Colon (tissue), 2 donors: ENCODE measurements around the gene DCAF4.

Source experiments
- FAIRE-seq: peaks from 2 replicates; lab custom pipeline; 2012; peaks lifted over from hg19 to GRCh38; lab: Jason Lieb, UNC
- donor health status: control.
- donor health status: control.

Gene DCAF4

GRCh38 chr14:72926292-72927028 is at the start of gene DCAF4:
TSS of gene DCAF4 (plus strand) at chr14:72926464. CDS start at chr14:72937979, 11,515 bp downstream.
- FAIRE-seq, result no peak

- no peak for FAIRE-seq
These were observed 49.6 kb upstream of the DCAF4 start for GRCh38 chr14:72876710-72877063.

DNA sequence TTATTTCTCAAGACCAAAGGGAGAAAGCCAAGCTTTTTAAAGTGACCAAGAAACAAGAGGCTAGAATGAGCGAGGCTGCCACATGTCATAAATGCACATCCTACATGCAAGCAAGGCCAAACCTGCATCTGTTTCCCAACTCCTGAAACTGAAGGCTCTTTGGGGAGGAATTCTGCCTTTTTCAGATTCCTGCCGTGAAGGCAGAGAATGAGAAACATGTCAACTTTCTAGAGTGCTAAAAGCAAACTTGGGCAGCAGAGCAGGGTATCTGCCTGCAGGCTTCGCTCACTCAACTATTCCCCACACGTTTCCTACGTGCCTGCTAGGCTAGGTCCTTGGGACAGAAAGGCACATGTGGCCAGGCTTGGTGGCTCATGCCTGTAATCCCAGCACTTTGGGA is 47.5 kb upstream of the DCAF4 start:
- no peak for FAIRE-seq

DNA sequence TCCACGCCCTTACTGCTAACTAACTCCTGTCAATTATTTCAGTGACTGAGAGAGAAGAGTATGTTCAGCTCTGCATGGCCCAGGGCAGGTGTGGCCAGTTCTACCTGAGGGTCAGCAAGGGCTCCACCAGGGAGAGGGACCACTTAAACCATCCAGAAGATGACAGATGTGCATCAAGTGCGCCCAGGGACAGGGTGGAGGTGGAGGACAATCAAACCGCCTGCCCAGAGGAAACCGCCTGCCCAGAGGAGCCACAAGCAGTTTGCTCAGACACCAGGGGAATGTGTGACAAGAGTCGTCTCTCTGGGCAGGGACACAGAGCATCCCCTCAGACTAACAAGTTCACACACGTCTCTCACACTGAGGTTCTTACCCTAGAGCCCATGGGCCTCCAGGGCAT is 46.8 kb upstream of the DCAF4 start:
- no peak for FAIRE-seq

- no peak for FAIRE-seq
These were observed 46.1 kb upstream of the DCAF4 start for GRCh38 chr14:72880164-72880563.

DNA sequence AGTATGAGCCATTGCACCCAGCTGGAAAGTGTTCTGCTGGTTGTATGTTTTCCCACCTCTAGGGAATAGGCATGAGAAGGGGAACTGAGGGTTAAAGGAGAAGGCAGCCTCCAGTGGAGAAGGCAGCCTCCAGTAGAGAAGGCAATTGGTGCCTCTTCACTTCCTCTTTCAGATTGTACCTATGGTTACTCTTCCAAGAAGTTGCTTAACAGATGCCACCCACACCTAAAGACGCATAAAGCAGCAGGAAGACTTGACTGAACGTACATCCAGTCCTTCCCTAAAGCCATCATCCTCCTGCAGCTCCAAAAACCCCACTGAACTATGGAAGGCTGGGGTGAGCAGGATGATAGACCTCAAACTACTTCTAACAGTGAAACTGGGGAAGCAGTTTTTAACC is 45.4 kb upstream of the DCAF4 start:
- no peak for FAIRE-seq

- no peak for FAIRE-seq
These were observed 44.7 kb upstream of the DCAF4 start for GRCh38 chr14:72881543-72881942.

- no peak for FAIRE-seq
These were observed 44.2 kb upstream of the DCAF4 start for GRCh38 chr14:72882047-72882446.

GRCh38 chr14:72882463-72882862 is 43.8 kb upstream of the DCAF4 start:
- no peak for FAIRE-seq

- FAIRE-seq, result no peak
These were observed 43.2 kb upstream of the DCAF4 start for GRCh38 chr14:72883109-72883508.

DNA sequence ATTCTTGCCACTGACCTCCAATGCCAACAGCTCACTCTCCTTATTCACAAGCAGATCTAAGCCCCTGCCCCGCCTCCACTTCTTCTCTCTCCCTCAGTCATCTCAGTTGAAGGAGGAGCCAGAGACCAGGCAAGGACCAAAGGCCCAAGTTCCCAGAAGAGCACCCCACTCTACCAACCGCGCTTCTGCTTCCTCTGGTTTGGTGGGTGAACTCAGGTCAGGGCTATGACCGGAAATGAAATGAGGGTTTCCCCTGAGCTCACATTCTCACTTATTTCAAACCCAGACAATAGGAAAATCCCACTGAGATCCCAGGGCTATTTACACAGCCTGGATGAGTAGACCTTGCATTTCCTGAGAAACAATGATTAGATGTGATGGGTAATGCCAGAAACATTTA is 42.3 kb upstream of the DCAF4 start:
- FAIRE-seq, result no peak

- FAIRE-seq, result no peak
These were observed 41.9 kb upstream of the DCAF4 start for GRCh38 chr14:72884386-72884785.

- FAIRE-seq, result no peak
These were observed 38.8 kb upstream of the DCAF4 start for GRCh38 chr14:72887514-72887913.

DNA sequence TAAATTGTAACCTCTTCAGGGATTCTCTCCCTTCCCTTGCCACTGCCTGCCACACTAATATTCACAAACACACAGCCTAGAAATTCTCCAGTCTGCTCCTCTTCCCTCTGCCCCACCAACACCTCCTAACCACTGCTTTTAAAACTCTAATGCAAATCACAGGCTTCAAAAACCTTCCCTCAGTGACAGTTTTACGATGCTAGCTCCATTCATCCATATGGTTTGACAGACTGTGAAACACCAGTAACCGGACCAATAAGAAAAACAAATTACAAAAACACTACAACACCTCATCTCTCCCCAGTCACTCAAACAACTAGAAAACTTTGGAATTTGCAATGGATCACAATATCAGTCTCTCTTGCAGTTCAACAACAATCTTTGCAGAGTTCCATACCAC is 38.1 kb upstream of the DCAF4 start:
- no peak for FAIRE-seq

DNA sequence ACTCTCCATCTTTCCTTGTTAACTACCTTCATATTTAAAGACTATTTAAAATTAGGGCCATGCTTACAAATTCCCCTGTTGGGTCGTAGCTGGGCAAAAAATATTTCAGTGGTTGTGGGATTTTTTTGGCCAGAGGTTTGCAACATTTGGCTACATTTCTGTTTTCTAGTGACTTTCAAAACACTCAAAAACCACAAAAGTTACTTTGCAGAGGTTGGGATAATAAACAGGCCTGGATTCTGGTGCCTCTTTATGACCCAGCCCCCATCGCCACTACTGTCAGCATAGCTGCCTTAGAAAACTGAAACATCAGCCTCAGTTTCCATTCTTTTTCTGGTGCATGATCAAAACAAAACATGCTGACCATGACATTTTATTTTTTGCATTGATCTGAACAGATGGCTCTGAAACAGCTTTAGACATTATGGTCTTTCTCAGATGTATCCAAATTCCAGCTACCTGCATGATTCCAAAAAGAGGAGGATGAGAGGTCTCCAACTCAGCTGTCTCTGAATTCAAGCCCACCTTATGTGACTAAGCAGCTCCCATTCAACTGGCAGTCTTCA is 37.5 kb upstream of the DCAF4 start:
- FAIRE-seq, result no peak

GRCh38 chr14:72889366-72889765 is 36.9 kb upstream of the DCAF4 start:
- no peak for FAIRE-seq

- FAIRE-seq, result no peak
These were observed 34.6 kb upstream of the DCAF4 start for GRCh38 chr14:72891666-72892102.

DNA sequence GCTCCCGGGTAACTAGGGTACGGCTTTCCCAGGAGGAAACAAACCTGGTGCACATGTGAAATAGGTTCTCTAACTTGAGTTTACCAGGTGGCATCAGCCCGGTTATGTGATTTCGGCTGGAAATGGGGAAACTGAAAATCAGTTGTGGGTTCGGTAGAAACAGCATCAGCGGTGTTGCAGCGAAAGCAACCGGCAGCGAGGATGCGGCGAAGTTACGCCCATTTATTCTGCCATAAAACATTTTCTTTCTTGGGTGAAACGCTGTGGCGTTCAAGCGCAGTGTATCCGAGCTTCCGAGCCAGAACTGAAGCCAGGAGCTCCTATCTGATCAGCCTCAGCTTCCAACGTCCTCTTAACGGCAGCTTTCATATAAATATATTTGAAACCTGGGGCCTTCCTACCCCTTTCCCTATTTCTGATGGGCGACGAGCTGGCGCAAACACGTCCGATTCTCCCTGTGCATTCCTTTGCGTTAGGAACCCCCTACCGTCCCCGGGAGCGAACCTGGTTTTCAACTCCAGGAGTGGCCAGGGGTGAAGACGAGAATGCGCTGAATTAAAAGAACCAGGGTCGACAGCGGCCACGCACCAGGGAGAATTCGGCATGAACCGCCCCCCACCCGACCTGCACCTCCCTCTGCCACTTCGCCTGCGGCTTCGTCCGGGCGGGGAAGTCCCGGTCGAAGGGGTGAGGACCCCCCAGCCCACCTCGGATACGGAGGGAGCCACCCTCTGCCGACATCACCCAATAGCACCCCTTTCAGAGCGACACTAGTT is 34.0 kb upstream of the DCAF4 start:
- no peak for FAIRE-seq

- no peak for FAIRE-seq
These were observed 33.2 kb upstream of the DCAF4 start for GRCh38 chr14:72892879-72893635.

GRCh38 chr14:72893636-72894322 is 32.5 kb upstream of the DCAF4 start, which contains the start of gene DPF3:
TSS of gene DPF3 (minus strand) at chr14:72894101. CDS start at chr14:72894088, 13 bp downstream.
- no peak for FAIRE-seq

GRCh38 chr14:72894323-72894622 is 32.0 kb upstream of the DCAF4 start:
- no peak for FAIRE-seq
